Suprapubic skin (tissue), 4 donors: ENCODE data around the gene TMEM89. TPM values are rescaled to one million over a fixed set of nuclear protein-coding genes. Genes with fewer than 3 reads are reported as not detected.

ENCODE experiments used
- DNase-seq, 2 donors: peaks; one replicate each; pipeline ENCODE4 v3.0.0-alpha.2; 2019; ENCODE audit warnings: low spot score in 2 of 2
- H3K27ac ChIP-seq: fragments of 200-600 bp; sonication (generic); one replicate; pipeline ENCODE4 v1.5.1; 2019
- H3K27me3 ChIP-seq: fragments of 200-600 bp; sonication (generic); one replicate; pipeline ENCODE4 v1.5.1; 2019
- H3K36me3 ChIP-seq: fragments of 200-600 bp; sonication (generic); one replicate; pipeline ENCODE4 v1.5.1; 2019
- H3K4me1 ChIP-seq: fragments of 200-600 bp; sonication (generic); one replicate; pipeline ENCODE4 v1.5.1; 2019
- H3K4me3 ChIP-seq: fragments of 200-600 bp; sonication (generic); one replicate; pipeline ENCODE4 v1.5.1; 2019; ENCODE audit warnings: mild to moderate bottlenecking
- H3K9me3 ChIP-seq: fragments of 200-600 bp; sonication (generic); one replicate; pipeline ENCODE4 v1.5.1; 2019
- CTCF ChIP-seq, 2 donors: fragments of 200-600 bp in 1 of 2; fragments of 450-650 bp in 1 of 2; sonication (generic) in 1 of 2; IDR thresholded peaks; one replicate each; pipeline ENCODE4 v1.5.1; 2016 to 2019; ENCODE audit warnings: antibody characterized with exemption in 2 of 2, mild to moderate bottlenecking in 1 of 2, moderate library complexity in 1 of 2
- EP300 ChIP-seq: sonication (generic); formaldehyde crosslinking; IDR thresholded peaks from one replicate; pipeline ENCODE4 v1.6.1; 2017; ENCODE audit warnings: antibody characterized with exemption
- POLR2A ChIP-seq, 2 donors: fragments of 450-650 bp; IDR thresholded peaks; one replicate each; pipeline ENCODE4 v1.6.1; 2017; ENCODE audit warnings: antibody characterized with exemption in 2 of 2, mild to moderate bottlenecking in 2 of 2, moderate library complexity in 2 of 2
- POLR2AphosphoS5 ChIP-seq, 3 donors: sonication (generic); formaldehyde crosslinking; IDR thresholded peaks; one replicate each; pipeline ENCODE4 v1.6.1; 2017; ENCODE audit warnings: antibody characterized with exemption in 3 of 3
- WGBS: methylation state at CpG from one replicate; pipeline ENCODE4 v1.1.5; 2018; 5-methylcytosine and 5-hydroxymethylcytosine counted together
- total RNA-seq, 4 donors: library from RNA; depleted of rRNA; stranded (reverse); fragments of >200 nt; gene quantifications; one replicate each; pipeline ENCODE4 v1.1.0, GENCODE V29; 2016

Gene TMEM89
- total RNA-seq, 4 donors from 2014 or later, result not detected

- TF ChIP-seq EP300 (no peak), POLR2A (IDR thresholded peaks at IDR 0.05) (no peak), POLR2AphosphoS5 (IDR thresholded peaks at IDR 0.05) (no peak), CTCF (IDR thresholded peaks at IDR 0.05) (no peak)
- H3K27me3 ChIP-seq, result no peaks in the 10 kb centered on the region
- H3K4me1 ChIP-seq, result peaks cover 14% of the 10 kb centered on the region
- no peak overlapping the region for H3K4me3 ChIP-seq
- DNase-seq, result no peak
- peaks cover 75% of the 10 kb centered on the region for H3K36me3 ChIP-seq
- WGBS, result 94% methylated on average over 6 of the region's 8 CpGs
- H3K27ac ChIP-seq, result no peak overlapping the region
- H3K9me3 ChIP-seq, result no peaks in the 10 kb centered on the region
Measured at GRCh38 chr3:48630407-48630806, 8.8 kb upstream of the TMEM89 start.

- Histone ChIP-seq H3K27me3 (no peaks in the 10 kb centered on the region), H3K4me1 (peaks cover 12% of the 10 kb centered on the region), H3K36me3 (peaks cover 80% of the 10 kb centered on the region), H3K4me3 (no peak overlapping the region), H3K9me3 (no peaks in the 10 kb centered on the region), H3K27ac (no peak overlapping the region)
- no peak for DNase-seq
- no peak for TF ChIP-seq POLR2AphosphoS5 (IDR thresholded peaks at IDR 0.05)
- no peak for TF ChIP-seq EP300
- TF ChIP-seq CTCF (IDR thresholded peaks at IDR 0.05), result no peak
- TF ChIP-seq POLR2A (IDR thresholded peaks at IDR 0.05), result no peak
- 94% methylated on average over 7 of the region's 12 CpGs for WGBS
Measured at GRCh38 chr3:48629894-48630293, 8.3 kb upstream of the TMEM89 start.

GRCh38 chr3:48628277-48629017, 6.9 kb upstream of the TMEM89 start:
- Histone ChIP-seq H3K27me3 (no peaks in the 10 kb centered on the region), H3K36me3 (peaks cover 80% of the 10 kb centered on the region), H3K27ac (no peak overlapping the region), H3K4me1 (no peaks in the 10 kb centered on the region), H3K4me3 (no peak overlapping the region), H3K9me3 (no peaks in the 10 kb centered on the region)
- 88% methylated on average over 13 of the region's 13 CpGs for WGBS
- no peak for DNase-seq
- TF ChIP-seq POLR2A (IDR thresholded peaks at IDR 0.05) (no peak), POLR2AphosphoS5 (IDR thresholded peaks at IDR 0.05) (no peak), EP300 (no peak)

- Histone ChIP-seq H3K27me3 (no peaks in the 10 kb centered on the region), H3K36me3 (peaks cover 53% of the 10 kb centered on the region), H3K27ac (no peak overlapping the region), H3K9me3 (no peaks in the 10 kb centered on the region), H3K4me3 (no peak overlapping the region), H3K4me1 (no peaks in the 10 kb centered on the region)
- 93% methylated on average over 3 of the region's 6 CpGs for WGBS
- no peak for TF ChIP-seq POLR2AphosphoS5 (IDR thresholded peaks at IDR 0.05)
- TF ChIP-seq POLR2A (IDR thresholded peaks at IDR 0.05), result no peak
- TF ChIP-seq CTCF (IDR thresholded peaks at IDR 0.05), result no peak
- TF ChIP-seq EP300, result no peak
- DNase-seq, result no peak
Measured at GRCh38 chr3:48625600-48625999, 4.0 kb upstream of the TMEM89 start.

GRCh38 chr3:48624767-48625166, 3.2 kb upstream of the TMEM89 start:
- Histone ChIP-seq H3K36me3 (peaks cover 45% of the 10 kb centered on the region), H3K4me1 (no peaks in the 10 kb centered on the region), H3K4me3 (no peak overlapping the region), H3K9me3 (no peaks in the 10 kb centered on the region), H3K27me3 (no peaks in the 10 kb centered on the region), H3K27ac (no peak overlapping the region)
- WGBS, result 88% methylated on average over 10 of the region's 10 CpGs
- no peak for DNase-seq
- TF ChIP-seq CTCF (IDR thresholded peaks at IDR 0.05) (no peak), POLR2A (IDR thresholded peaks at IDR 0.05) (no peak), EP300 (no peak), POLR2AphosphoS5 (IDR thresholded peaks at IDR 0.05) (no peak)
